ENCODE results near the gene GALNT17.

DNA sequence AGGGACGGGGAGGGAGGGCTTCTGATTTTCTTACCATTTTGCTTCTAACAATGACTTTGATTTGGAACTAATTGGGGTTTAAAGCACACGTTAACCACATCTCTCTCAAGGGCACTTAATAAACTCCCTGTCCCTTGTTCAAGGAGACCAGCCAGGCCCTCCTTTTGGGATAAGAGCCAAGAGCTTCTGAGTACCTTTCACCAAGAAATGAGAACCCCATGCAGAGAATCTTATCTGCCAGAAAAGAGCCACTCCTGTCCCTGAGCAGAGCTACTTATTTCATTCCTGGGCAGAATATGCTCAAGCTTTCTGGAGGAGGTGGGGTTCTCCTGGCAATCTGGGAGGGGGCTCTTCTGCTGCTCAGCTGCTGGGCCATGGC, 574.6 kb downstream of the GALNT17 start:
- no peak for TF ChIP-seq POLR2A (IDR thresholded peaks at IDR 0.05)
- TF ChIP-seq, protein P1, sequence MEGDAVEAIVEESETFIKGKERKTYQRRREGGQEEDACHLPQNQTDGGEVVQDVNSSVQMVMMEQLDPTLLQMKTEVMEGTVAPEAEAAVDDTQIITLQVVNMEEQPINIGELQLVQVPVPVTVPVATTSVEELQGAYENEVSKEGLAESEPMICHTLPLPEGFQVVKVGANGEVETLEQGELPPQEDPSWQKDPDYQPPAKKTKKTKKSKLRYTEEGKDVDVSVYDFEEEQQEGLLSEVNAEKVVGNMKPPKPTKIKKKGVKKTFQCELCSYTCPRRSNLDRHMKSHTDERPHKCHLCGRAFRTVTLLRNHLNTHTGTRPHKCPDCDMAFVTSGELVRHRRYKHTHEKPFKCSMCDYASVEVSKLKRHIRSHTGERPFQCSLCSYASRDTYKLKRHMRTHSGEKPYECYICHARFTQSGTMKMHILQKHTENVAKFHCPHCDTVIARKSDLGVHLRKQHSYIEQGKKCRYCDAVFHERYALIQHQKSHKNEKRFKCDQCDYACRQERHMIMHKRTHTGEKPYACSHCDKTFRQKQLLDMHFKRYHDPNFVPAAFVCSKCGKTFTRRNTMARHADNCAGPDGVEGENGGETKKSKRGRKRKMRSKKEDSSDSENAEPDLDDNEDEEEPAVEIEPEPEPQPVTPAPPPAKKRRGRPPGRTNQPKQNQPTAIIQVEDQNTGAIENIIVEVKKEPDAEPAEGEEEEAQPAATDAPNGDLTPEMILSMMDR (IDR thresholded peaks at IDR 0.05): no peak

Measured in upper lobe of left lung (tissue), 4 donors.